ENCODE data around the gene TXNDC8. TPM values are rescaled to one million over a fixed set of nuclear protein-coding genes. Genes with fewer than 3 reads are reported as not detected.

Gene TXNDC8
- total and polyA plus RNA-seq, 4 donors: not detected

DNA sequence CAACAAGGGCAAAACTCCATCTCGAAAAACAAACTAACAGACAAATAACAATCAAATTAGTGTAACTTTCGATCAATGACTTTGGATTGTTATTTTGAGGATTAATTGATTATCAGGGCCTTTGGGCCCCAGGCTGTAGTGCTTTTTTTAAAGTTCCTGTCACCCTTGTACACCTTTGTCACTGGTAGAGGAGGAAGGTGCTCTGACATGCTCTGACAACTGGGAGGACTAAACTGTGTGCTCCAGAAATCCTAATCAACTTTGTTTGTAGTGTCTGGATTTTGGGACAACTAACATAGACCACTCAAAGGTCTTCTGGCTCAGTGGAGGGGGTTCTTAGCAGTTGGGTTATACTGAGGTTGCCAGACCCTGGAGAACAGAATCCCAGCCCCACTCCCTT is 83.2 kb downstream of the TXNDC8 start:
- Histone ChIP-seq H3K9me3 (ENCODE audit: control insufficient read depth, insufficient read depth, low read length) (no peaks in the 10 kb centered on the region), H3K4me3 (ENCODE audit: low read depth, low read length) (peak overlapping the region; percentile 88), H3K4me1 (ENCODE audit: control insufficient read depth, insufficient read depth, low read length) (peaks cover 23% of the 10 kb centered on the region), H3K27me3 (ENCODE audit: control insufficient read depth, insufficient read depth, low read length) (no peaks in the 10 kb centered on the region), H3K27ac (ENCODE audit: low read depth, low read length) (no peak overlapping the region), H3K36me3 (ENCODE audit: control insufficient read depth, insufficient read depth, low read length) (peaks cover 4% of the 10 kb centered on the region)
- WGBS (ENCODE audit: insufficient coverage): no CpG with 5 or more reads among the region's 2 CpGs
- DNase-seq (ENCODE audit: low read depth in 4 of 6, low spot score in 6 of 6): no peak

Small RNA genes lying within 50 kb of the gene (small RNA-seq; reads per million reads assigned to genes)
- not detected for gene RNU6-1039P (ENCODE audit: low replicate concordance)

Other genes with a start within 250 kb of the TXNDC8 start
- gene C9orf152, start 129.7 kb downstream of the TXNDC8 start, total RNA-seq: not detected
- under 1 TPM in 1 of 2 donors, not detected in 1; 0.08 TPM for gene C9orf152, start 129.7 kb downstream of the TXNDC8 start, polyA plus RNA-seq (ENCODE audit: insufficient read length in 2 of 2)
- gene TXN, start 81.4 kb downstream of the TXNDC8 start, total RNA-seq: 100 to 1,000 TPM; 127 to 171 TPM
- gene TXN, start 81.4 kb downstream of the TXNDC8 start, polyA plus RNA-seq (ENCODE audit: insufficient read length in 2 of 2): 100 to 1,000 TPM; 202 to 214 TPM
- 10 to 100 TPM in 1 of 2 donors, 1 to 10 TPM in 1; 7.5 to 10.9 TPM for gene SVEP1, start 241.9 kb upstream of the TXNDC8 start, total RNA-seq
- gene SVEP1, start 241.9 kb upstream of the TXNDC8 start, polyA plus RNA-seq (ENCODE audit: insufficient read length in 2 of 2): 1 to 10 TPM; 3.0 to 3.1 TPM

Data from spinal cord (tissue), 10 donors.